Panc1 (cell line): ENCODE measurements around the gene ACTA2. TPM values are rescaled to one million over a fixed set of nuclear protein-coding genes. Genes with fewer than 3 reads are reported as not detected.

Source experiments
- ATAC-seq: fragments of 200-7000 bp; cut with Tn5 transposase; 2 replicates; pipeline ENCODE4 v1.9.1; 2020; ENCODE audit warnings: mild to moderate bottlenecking, moderate library complexity
- BruUV-seq: library from RNA; stranded (reverse); fragments of 400-500 nt; replicated peaks from 2 replicates; lab custom pipeline; 2021; lab: Mats Ljungman, UMichigan
- CTCF ChIA-PET: fragments of 300-600 bp; sonication (Branson Sonifier 250); formaldehyde crosslinking; loops from one replicate; lab custom pipeline; 2022; ENCODE audit warnings: antibody characterized with exemption; lab: Charles Lee
- POLR2A ChIA-PET: fragments of 300-600 bp; sonication (Branson Sonifier 250); formaldehyde crosslinking; loops from one replicate; lab custom pipeline; 2022; ENCODE audit warnings: antibody characterized with exemption; lab: Charles Lee
- DNase-seq: peaks from one replicate; pipeline ENCODE4 v3.0.0-alpha.2; 2010; ENCODE audit warnings: low read depth, low spot score
- H3K27ac ChIP-seq: 2 replicates; pipeline ENCODE4 v1.5.1; 2011; ENCODE audit warnings: mild to moderate bottlenecking, low read length, inconsistent platforms
- H3K27me3 ChIP-seq: fragments of 200-500 bp; sonication (Bioruptor generic); 2 replicates; pipeline ENCODE4 v1.6.0; 2014; ENCODE audit warnings: low read length, inconsistent platforms; ENCODE audit not compliant: control insufficient read depth, insufficient read depth
- H3K36me3 ChIP-seq: fragments of 200-500 bp; sonication (Bioruptor generic); 2 replicates; pipeline ENCODE4 v1.5.1; 2014; ENCODE audit warnings: inconsistent platforms, mild to moderate bottlenecking, low read length, moderate library complexity; ENCODE audit not compliant: control insufficient read depth, insufficient read depth
- H3K4me1 ChIP-seq: 2 replicates; pipeline ENCODE4 v1.5.1; 2011; ENCODE audit warnings: inconsistent platforms, mild to moderate bottlenecking, low read length, moderate library complexity; ENCODE audit not compliant: control insufficient read depth, insufficient read depth
- H3K4me3 ChIP-seq, 2 experiments: 2 replicates each; pipeline ENCODE4 v1.5.1; 2011 to 2012; ENCODE audit warnings: low read depth in 2 of 2, low read length in 2 of 2, mild to moderate bottlenecking in 2 of 2, inconsistent platforms in 1 of 2, moderate library complexity in 1 of 2
- H3K9me3 ChIP-seq: fragments of 200-500 bp; sonication (Bioruptor generic); 2 replicates; pipeline ENCODE4 v1.5.1; 2014; ENCODE audit warnings: low read depth, mild to moderate bottlenecking, inconsistent platforms, low read length, moderate library complexity; ENCODE audit not compliant: control insufficient read depth, insufficient read depth
- CTCF ChIP-seq: fragments of 450-650 bp; IDR thresholded peaks from 2 replicates; pipeline ENCODE4 v1.5.1; 2017; ENCODE audit warnings: mild to moderate bottlenecking
- POLR2AphosphoS5 ChIP-seq: IDR thresholded peaks from 2 replicates; pipeline ENCODE4 v1.6.1; 2012; ENCODE audit warnings: mild to moderate bottlenecking, low read depth, low read length, moderate library complexity
- REST ChIP-seq, 2 experiments: IDR thresholded peaks; 2 replicates each; pipeline ENCODE4 v1.6.1; 2011 to 2012; ENCODE audit warnings: low read depth in 2 of 2, control low read depth in 1 of 2, low read length in 1 of 2, mild to moderate bottlenecking in 1 of 2, moderate library complexity in 1 of 2; ENCODE audit not compliant: insufficient read depth in 1 of 2
- SIN3A ChIP-seq: IDR thresholded peaks from 2 replicates; pipeline ENCODE4 v1.6.1; 2012; ENCODE audit warnings: low read depth, mild to moderate bottlenecking, low read length, moderate library complexity, borderline replicate concordance; ENCODE audit not compliant: insufficient read depth
- TCF7L2 ChIP-seq: IDR thresholded peaks from 2 replicates; pipeline ENCODE4 v1.6.1; 2011; ENCODE audit warnings: mild to moderate bottlenecking, low read depth, low read length, inconsistent platforms
- in situ Hi-C: cut with HindIII; loops from 2 replicates; pipeline ENCODE4 v1.10.0; 2016; ENCODE audit warnings: low sequenced_read_pairs, low pct_unique_long_range_greater_than_20kb
- intact Hi-C: fragments of 100-400 bp; cut with micrococcal nuclease; formaldehyde crosslinking; loops from one replicate; pipeline ENCODE4 v1.10.0; 2022; ENCODE audit not compliant: unreplicated experiment
- total RNA-seq: library from RNA; stranded (reverse); gene quantifications from one replicate; pipeline ENCODE4 v1.2.1, GENCODE V29; 2021; ENCODE audit not compliant: unreplicated experiment

The ACTA2 gene
- total RNA-seq, 1 experiment from 2014 or later: 4.7 TPM

GRCh38 chr10:88931548-88931947 lies 21.0 kb downstream of the ACTA2 start:
- ATAC-seq (no peak), DNase-seq (no peak)
- no peak overlapping the region for H3K27ac ChIP-seq
- no peaks in the 10 kb centered on the region for H3K27me3 ChIP-seq
- H3K4me3 ChIP-seq: no peak overlapping the region
- no peaks in the 10 kb centered on the region for H3K36me3 ChIP-seq
- CTCF ChIA-PET: interaction anchor here (0.5 to 1.6 kb wide), 10 partner anchors 11 to 1866 kb away, joined by 3 to 12 read pairs (median 6); no protein-coding TSS in a partner anchor
- intact Hi-C loops: loop anchor here (5.0 kb wide), 1 partner anchor 244 kb away; no protein-coding TSS in a partner anchor
- in situ Hi-C loops: no loop called here
- POLR2A ChIA-PET: interaction anchor here (0.6 kb wide), 2 partner anchors 100 to 346 kb away, joined by 3 to 10 read pairs; no protein-coding TSS in a partner anchor
- peaks cover 13% of the 10 kb centered on the region for H3K4me1 ChIP-seq
- BruUV-seq: no TSS peak
- TF ChIP-seq TCF7L2 (no peak), SIN3A (no peak), POLR2AphosphoS5 (no peak), CTCF (no peak), REST (IDR thresholded peaks at IDR 0.05; ENCODE audit: insufficient read depth in 1 of 2, low read depth in 2 of 2, low read length in 1 of 2) (no peak)
- H3K9me3 ChIP-seq: no peaks in the 10 kb centered on the region

- in situ Hi-C loops: no loop called here
- POLR2A ChIA-PET: no interaction called here
- Histone ChIP-seq H3K27me3 (no peaks in the 10 kb centered on the region), H3K4me3 (no peak overlapping the region), H3K27ac (no peak overlapping the region), H3K36me3 (no peaks in the 10 kb centered on the region), H3K9me3 (no peaks in the 10 kb centered on the region), H3K4me1 (peaks cover 15% of the 10 kb centered on the region)
- DNase-seq (no peak), ATAC-seq (no peak)
- no peak for TF ChIP-seq REST (IDR thresholded peaks at IDR 0.05; ENCODE audit: insufficient read depth in 1 of 2, low read depth in 2 of 2, low read length in 1 of 2)
- intact Hi-C loops: no loop called here
- BruUV-seq: no TSS peak
- CTCF ChIA-PET: no interaction called here
These were observed 24.3 kb downstream of the ACTA2 start for GRCh38 chr10:88928254-88928653.
